GM19238 (cell line): ENCODE measurements around the gene IVD.

Experiments
- DNase-seq: peaks from one replicate; pipeline ENCODE4 v3.0.0; 2011; ENCODE audit warnings: low spot score; ENCODE audit not compliant: insufficient read length

Gene IVD

DNA sequence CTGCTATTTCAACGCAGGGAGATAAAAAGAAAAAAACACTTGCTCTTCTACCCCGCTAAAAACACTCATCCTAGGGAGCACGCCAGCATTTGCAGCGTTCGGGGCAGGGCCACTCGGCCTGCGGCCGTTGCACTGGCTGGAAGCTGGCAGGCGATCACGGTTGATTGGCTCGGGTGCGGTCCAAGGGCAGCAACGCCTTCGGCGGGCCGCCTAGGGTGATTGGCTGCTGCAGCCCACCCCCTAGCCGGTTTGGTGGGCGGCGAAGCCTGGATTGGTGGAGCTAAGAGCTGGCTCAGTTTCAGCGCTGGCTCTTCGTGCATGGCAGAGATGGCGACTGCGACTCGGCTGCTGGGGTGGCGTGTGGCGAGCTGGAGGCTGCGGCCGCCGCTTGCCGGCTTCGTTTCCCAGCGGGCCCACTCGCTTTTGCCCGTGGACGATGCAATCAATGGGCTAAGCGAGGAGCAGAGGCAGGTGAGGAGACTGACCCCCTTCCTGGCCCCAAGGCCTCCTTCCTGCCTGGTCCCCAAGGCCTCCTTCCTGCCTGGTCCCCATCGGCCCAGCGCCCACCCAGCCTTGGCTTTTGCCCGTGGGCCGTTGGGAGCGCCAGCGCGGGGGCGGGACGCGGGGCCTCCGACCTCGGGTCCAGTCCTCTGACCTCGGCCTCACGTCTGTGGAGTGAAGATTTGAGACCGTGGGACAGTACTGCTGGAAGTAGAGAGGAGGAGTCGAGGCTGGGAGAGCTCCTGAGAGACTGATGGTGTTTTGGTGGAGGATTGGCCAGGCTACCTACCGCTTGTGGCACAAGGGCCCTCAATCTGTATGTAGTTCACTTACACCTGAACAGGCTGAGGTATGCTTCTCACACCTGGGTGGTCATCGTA is at the start of gene IVD:
IVD (plus strand) TSS at position 295 of the 881 bp plus-strand sequence; CDS start at position 328, 33 bp downstream.
- peak; percentile 97 for DNase-seq

- DNase-seq = no peak
Measured at GRCh38 chr15:40355976-40356585, 49.5 kb upstream of the IVD start.

DNA sequence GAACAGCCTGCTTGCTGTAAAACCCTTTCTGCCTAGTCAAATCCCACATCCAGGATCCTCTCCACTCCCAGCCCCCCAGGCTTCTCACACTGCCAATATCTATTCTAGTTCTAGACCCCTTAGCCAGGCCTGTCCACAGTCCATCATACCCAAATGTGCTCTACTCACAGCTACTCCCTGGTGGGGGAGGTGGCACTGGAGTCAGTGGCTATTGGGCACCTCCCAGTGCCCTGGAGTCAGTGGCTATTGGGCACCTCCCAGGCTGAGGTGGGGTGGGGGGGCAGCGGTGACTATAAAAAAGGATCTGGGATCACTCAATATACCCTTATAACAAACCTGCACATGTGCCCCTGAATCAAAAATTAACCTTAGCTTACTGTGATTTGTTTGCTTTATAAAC is 48.3 kb upstream of the IVD start:
- no peak for DNase-seq

DNA sequence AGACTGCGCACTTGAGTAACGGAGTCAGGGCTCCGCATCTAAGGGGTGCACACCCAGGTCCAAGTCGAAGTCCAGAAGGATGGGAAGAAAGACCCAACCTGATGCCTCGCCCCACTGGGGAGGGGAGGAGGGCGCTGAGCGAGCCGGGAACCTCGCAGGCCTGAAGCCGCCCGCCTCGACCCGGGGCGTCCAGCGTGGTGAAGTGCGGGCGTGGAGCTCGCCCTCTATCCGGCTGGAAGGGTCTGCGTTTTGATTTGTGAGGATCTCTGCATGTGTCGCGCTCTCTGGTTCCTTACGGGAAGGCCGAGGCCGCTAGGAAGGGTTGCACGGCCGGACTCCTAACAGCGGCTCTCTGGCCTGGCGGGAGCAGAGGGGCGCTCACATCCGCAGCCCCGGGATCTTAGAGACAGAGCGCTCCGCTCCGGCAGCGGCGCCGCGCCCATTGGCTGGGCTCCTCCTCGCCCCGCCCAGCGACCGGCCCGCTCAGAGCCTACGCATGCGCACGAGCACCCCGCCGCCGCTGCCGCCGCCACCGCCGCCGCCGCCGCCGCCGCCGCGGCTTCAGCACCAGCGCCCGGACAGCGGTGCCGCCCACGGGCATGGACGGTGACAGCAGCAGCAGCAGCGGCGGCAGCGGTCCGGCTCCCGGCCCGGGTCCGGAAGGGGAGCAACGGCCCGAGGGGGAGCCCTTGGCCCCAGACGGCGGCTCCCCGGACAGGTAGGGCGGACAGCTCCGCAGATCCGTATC is 47.7 kb upstream of the IVD start, which contains the start of gene DISP2:
DISP2 (plus strand) TSS at position 497 of the 748 bp plus-strand sequence; CDS start at position 600, 103 bp downstream.
- peak; percentile 99 for DNase-seq

DNA sequence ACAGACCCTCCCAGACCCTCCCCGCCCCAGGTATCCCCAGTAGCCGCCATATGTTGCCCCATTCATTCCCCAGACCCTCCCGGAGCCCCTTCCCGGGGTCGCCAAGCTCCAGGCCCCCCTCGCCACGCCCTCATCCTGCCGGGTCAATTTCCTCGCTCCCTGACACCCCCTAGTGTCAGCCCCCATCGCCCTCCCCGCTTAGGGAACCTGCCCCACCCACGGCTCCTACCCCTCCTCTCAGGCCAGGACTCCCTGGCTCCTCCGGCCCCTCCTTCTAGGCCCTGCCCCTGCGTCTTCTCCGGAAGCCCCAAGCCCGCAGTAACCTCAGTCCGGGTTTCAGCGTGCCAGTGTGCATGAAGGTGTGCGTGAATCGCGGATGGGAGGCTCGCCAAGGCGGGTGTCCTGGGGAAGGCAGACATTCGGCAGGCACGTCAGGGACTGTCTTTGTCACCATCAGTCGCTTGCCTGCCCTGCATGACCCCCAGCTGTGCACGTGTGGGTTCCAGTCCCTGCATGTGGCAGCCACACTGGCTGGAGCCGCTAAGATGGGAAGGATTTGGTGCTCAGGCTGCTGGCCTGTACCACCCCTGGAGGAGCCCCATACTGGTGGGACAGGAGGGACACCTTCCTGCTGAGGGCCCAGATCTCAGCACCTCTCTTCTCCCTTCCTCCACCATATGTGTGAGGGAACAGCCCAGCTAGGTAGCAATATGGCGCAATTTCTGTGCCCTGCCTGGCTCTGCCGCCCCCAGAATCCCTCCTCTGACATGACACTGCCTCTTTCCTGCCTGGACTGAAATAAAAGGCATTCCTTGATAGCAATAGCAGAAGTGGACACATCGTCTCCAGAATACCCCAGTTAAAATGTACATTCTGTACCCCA is 46.9 kb upstream of the IVD start:
- DNase-seq = no peak

DNA sequence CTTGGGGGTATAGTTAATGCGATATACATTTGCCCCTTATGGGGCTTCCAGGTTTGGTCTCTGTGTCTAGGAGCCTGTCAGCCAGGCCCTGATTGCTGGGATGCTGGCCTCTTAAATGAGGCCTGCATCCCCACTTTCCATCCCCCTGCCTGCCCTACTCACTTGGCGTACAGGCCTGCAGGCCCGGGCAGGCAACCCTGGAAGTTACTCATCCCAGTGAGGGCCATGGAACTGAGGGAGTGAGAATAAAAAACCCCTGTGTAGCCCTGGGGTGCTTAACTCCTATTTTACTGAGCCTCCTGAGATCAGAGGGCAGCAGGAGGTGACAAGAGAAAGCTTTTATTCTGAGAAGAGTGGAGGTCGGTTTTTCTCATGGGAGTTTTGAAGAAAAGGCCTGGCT is 45.6 kb upstream of the IVD start:
- DNase-seq = no peak

GRCh38 chr15:40361640-40362039 is 44.0 kb upstream of the IVD start:
- DNase-seq = no peak

GRCh38 chr15:40363611-40364010 is 42.0 kb upstream of the IVD start:
- no peak for DNase-seq

DNA sequence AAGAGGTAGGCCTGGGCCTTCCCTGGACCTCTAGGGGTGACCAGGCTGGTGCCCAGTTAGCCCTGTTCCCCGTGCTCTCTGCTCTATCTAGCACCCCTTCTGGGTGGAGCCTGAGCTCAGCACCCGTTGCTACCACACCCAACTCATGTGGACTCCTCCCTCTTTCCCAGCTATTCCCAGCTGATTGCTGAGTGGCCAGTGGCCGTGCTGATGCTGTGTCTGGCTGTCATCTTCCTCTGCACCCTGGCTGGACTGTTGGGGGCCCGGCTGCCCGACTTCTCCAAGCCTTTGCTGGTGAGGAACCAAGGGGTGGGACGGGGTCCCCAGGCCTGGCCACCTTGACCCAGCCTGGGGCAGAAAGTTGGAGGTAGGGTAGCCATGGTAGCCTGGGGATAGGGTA is 41.3 kb upstream of the IVD start:
- DNase-seq = no peak

DNA sequence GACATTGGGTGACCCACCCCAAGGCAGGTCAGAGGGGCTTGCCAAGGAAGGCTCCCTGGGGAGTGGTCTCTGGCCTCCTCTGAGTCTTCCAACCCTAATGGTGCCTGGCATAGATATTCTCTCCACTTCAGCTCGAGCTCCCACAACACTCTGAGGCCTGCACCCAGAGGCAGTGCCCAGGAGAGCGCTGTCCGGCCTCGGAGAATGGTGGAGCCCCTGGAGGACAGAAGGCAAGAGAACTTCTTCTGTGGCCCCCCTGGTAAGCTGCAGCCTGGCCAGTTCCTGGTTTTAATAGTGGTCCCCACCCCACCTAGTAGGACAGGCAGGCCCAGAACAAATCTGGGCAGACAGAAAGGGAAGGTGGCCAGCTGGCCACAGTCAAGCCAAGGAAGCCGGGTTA is 40.6 kb upstream of the IVD start:
- DNase-seq = no peak

DNA sequence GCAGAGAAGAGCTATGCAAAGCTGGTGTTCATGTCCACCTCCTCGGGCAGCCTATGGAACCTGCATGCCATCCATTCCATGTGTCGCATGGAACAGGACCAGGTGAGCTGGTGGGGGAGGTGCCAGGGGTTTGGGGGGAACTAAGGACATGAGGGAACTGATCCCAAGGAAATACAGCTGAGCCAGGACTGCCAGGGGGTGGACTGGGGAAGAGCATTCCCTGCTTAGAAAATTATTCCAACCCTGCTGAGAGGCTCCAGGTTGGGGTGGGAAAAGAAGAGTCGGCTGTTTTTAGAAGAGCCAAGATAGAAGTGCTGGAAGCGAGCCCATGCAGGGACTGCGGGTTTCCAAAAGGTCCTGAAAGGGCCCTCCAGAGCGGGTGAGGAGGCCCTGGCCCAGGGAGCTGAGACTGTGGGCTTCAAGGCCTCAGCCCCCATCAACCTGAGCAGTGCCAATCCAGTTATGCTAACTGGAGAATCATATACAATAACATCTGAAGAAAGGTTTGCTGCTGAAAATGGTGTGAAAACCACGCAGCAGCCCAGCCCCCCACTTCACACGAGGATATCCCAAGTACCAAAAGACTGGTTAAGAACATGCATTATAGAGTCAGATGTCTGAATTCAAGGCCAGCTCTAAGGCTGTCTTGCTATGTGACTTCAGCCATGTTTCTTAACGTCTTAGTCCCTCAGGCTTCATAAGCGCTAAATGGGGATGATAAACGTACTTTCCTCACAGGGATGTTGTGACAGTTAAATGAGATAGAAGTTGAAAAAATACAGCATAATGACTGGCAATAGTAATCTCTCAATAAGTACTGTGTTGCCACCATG is 39.8 kb upstream of the IVD start:
- DNase-seq = no peak

DNA sequence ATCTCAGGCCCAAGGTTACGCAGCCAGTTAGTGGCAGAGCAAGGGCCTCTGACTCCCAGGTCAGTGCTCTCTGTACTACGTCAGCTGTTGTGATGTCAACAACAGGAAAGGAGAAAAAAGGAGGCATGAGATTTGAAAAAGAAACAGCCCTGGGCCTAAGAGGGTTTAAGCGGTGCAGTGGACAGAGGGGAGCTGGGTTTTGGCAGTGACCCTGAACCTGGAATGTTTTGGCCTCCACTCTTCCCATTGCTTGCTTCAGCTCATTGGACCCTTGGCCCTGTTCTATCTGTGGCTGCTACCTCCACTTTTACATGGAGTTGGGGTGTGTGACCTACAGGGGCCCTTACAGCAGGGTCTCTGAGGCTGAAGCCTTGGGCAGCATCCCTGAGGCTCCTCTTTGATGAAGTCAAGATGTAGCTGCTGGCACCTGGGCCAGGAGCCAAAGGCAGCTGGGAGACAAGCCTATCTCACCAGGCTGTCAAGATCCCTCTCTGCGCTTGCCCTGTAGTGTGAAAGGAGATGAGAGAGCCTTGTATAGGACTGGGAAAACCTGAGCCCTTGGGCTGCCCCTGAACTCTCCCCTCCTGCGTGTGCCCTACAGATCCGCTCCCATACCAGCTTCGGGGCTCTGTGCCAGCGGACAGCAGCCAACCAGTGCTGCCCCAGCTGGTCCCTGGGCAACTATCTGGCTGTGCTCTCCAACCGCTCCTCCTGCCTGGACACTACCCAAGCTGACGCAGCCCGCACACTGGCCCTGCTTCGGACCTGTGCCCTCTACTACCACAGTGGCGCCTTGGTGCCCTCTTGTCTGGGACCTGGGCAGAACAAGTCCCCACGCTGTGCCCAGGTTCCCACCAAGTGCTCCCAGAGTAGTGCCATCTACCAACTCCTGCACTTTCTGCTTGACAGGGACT is 38.9 kb upstream of the IVD start:
- DNase-seq = no peak

- no peak for DNase-seq
Measured at GRCh38 chr15:40367371-40367685, 38.3 kb upstream of the IVD start.

GRCh38 chr15:40367686-40368611 is 37.6 kb upstream of the IVD start:
- peak; percentile 92 for DNase-seq

- no peak for DNase-seq
Measured at GRCh38 chr15:40368719-40369473, 36.7 kb upstream of the IVD start.

GRCh38 chr15:40369474-40369869 is 36.1 kb upstream of the IVD start:
- no peak for DNase-seq

GRCh38 chr15:40369971-40370370 is 35.6 kb upstream of the IVD start:
- DNase-seq = no peak
